Endothelial cell of umbilical vein (primary cell): Measurements from ENCODE around the gene GPR68. TPM values are rescaled to one million over a fixed set of nuclear protein-coding genes. Genes with fewer than 3 reads are reported as not detected.

Experiments
- BruUV-seq: library from RNA; stranded (reverse); fragments of 400-500 nt; replicated peaks from 2 replicates; lab custom pipeline; 2021; lab: Mats Ljungman, UMichigan
- CTCF ChIA-PET: fragments of 300-600, 350-600 bp; sonication (Branson Sonifier 250); formaldehyde crosslinking; loops from one replicate; lab custom pipeline; 2021; ENCODE audit warnings: antibody characterized with exemption, inconsistent platforms; lab: Charles Lee
- POLR2A ChIA-PET: fragments of 300-600, 350-600 bp; sonication (Branson Sonifier 250); formaldehyde crosslinking; loops from one replicate; lab custom pipeline; 2021; ENCODE audit warnings: antibody characterized with exemption, inconsistent platforms; lab: Charles Lee
- DNase-seq: peaks from one replicate; pipeline ENCODE4 v3.0.0-alpha.2; 2011; ENCODE audit warnings: low read depth, low spot score
- FAIRE-seq: peaks from 2 replicates; lab custom pipeline; 2011; peaks lifted over from hg19 to GRCh38; lab: Jason Lieb, UNC
- H2AFZ ChIP-seq: 2 replicates; pipeline ENCODE4 v1.6.0; 2012; ENCODE audit warnings: low read depth, low read length, control low read depth, inconsistent platforms
- H3K27ac ChIP-seq: 2 replicates; pipeline ENCODE4 v1.5.1; 2011; ENCODE audit warnings: low read depth, mild to moderate bottlenecking, control low read depth, low read length, moderate library complexity; ENCODE audit not compliant: insufficient read depth
- H3K27me3 ChIP-seq, 2 experiments: 2 replicates each; pipeline versions ENCODE4 v1.6.0 to v1.6.1; 2011; ENCODE audit warnings: low read length in 2 of 2, mixed read lengths in 1 of 2; ENCODE audit not compliant: control insufficient read depth in 2 of 2, insufficient read depth in 2 of 2
- H3K36me3 ChIP-seq, 2 experiments: 2 replicates in 1 of 2; 3 replicates in 1 of 2; pipeline ENCODE4 v1.5.1; 2011; ENCODE audit warnings: low read length in 2 of 2, mild to moderate bottlenecking in 1 of 2, moderate library complexity in 1 of 2; ENCODE audit not compliant: control insufficient read depth in 2 of 2, insufficient read depth in 2 of 2; ENCODE audit errors: extremely low read depth in 1 of 2
- H3K4me1 ChIP-seq: 3 replicates; pipeline ENCODE4 v1.5.1; 2011; ENCODE audit warnings: mild to moderate bottlenecking, low read length; ENCODE audit not compliant: control insufficient read depth, insufficient read depth; ENCODE audit errors: extremely low read depth
- H3K4me2 ChIP-seq: 2 replicates; pipeline ENCODE4 v1.6.1; 2011; ENCODE audit warnings: low read length, control low read depth, mixed read lengths; ENCODE audit not compliant: insufficient read depth
- H3K4me3 ChIP-seq, 3 experiments: fragments of 200-600 bp in 1 of 3; sonication (generic), shearing (Covaris generic) in 1 of 3; replicated peaks in 1 of 3; 2 replicates each; pipeline ENCODE4 v1.5.1; 2011 to 2016; ENCODE audit warnings: control low read depth in 3 of 3, low read length in 3 of 3, mild to moderate bottlenecking in 2 of 3, inconsistent platforms in 1 of 3, low read depth in 1 of 3, moderate library complexity in 1 of 3; ENCODE audit not compliant: insufficient read depth in 1 of 3
- H3K79me2 ChIP-seq: 2 replicates; pipeline ENCODE4 v1.6.0; 2012; ENCODE audit warnings: low read length, inconsistent platforms; ENCODE audit not compliant: control insufficient read depth, insufficient read depth
- H3K9ac ChIP-seq: replicated peaks from 2 replicates; pipeline ENCODE3; 2011; ENCODE audit warnings: low read length, control low read depth; ENCODE audit not compliant: insufficient read depth; ENCODE audit errors: extremely low read depth
- H3K9me1 ChIP-seq: replicated peaks from 3 replicates; pipeline ENCODE4 v1.6.0; 2011; ENCODE audit warnings: mild to moderate bottlenecking, low read length; ENCODE audit not compliant: control insufficient read depth, insufficient read depth; ENCODE audit errors: extremely low read depth
- H3K9me3 ChIP-seq: replicated peaks from 2 replicates; pipeline ENCODE4 v1.5.1; 2012; ENCODE audit warnings: low read length, inconsistent platforms; ENCODE audit not compliant: control insufficient read depth, insufficient read depth
- H4K20me1 ChIP-seq: replicated peaks from 2 replicates; pipeline ENCODE3; 2011; ENCODE audit warnings: mild to moderate bottlenecking, low read length; ENCODE audit not compliant: control insufficient read depth, insufficient read depth; ENCODE audit errors: extremely low read depth
- FOS ChIP-seq: IDR thresholded peaks from 2 replicates; pipeline ENCODE4 v1.6.1; 2011; ENCODE audit warnings: mild to moderate bottlenecking, low read length, moderate library complexity, borderline replicate concordance; ENCODE audit not compliant: insufficient read depth
- JUN ChIP-seq: IDR thresholded peaks from 2 replicates; pipeline ENCODE4 v1.6.1; 2011; ENCODE audit warnings: borderline replicate concordance, low read depth; ENCODE audit not compliant: insufficient read length, insufficient read depth
- POLR2AphosphoS5 ChIP-seq: IDR thresholded peaks from 2 replicates; pipeline ENCODE4 v1.6.1; 2012; ENCODE audit warnings: low read depth, mild to moderate bottlenecking, control low read depth, low read length, moderate library complexity; ENCODE audit not compliant: insufficient read depth
- dilution Hi-C: fragments of 300-500 bp; cut with MboI; formaldehyde crosslinking; loops from one replicate; pipeline ENCODE4 v1.15.0; 2019; ENCODE audit warnings: low sequenced_read_pairs; ENCODE audit not compliant: extremely low pct_ligation_motif_present
- intact Hi-C: fragments of 100-400 bp; cut with micrococcal nuclease; formaldehyde crosslinking; loops from one replicate; pipeline ENCODE4 v1.10.0; 2022
- polyA plus RNA-seq, 4 experiments: library from polyadenylated mRNA; depleted of rRNA in 3 of 4; stranded (reverse) in 3 of 4; unstranded in 1 of 4; fragments of >200 nt; gene quantifications; 2 replicates each; pipeline versions ENCODE4 v1.2.1 to v1.2.3, GENCODE V29; 2011 to 2012; ENCODE audit warnings: missing spikeins in 1 of 4
- total RNA-seq: library from RNA; stranded (reverse); gene quantifications from 2 replicates; pipeline ENCODE4 v1.2.3, GENCODE V29; 2021
- TF ChIP-seq, protein P1 (sequence below): IDR thresholded peaks from 2 replicates; pipeline ENCODE4 v1.6.1; 2011; ENCODE audit not compliant: insufficient read depth, insufficient read length
- TF ChIP-seq, protein P2 (sequence below), 2 donors: IDR thresholded peaks; 1 replicate in 1 of 2; 2 replicates in 1 of 2; pipeline ENCODE4 v1.5.1; 2011; ENCODE audit warnings: low read length in 2 of 2, mild to moderate bottlenecking in 2 of 2, moderate library complexity in 2 of 2, control low read depth in 1 of 2, inconsistent platforms in 1 of 2, low read depth in 1 of 2; ENCODE audit not compliant: insufficient read depth in 1 of 2; ENCODE audit errors: extremely low read depth in 1 of 2

The GPR68 gene
- total and polyA plus RNA-seq, 2 donors (not counting 3 experiments of a cell fraction or from before 2014, with no cell fraction given), result 0.24 to 0.36 TPM

DNA sequence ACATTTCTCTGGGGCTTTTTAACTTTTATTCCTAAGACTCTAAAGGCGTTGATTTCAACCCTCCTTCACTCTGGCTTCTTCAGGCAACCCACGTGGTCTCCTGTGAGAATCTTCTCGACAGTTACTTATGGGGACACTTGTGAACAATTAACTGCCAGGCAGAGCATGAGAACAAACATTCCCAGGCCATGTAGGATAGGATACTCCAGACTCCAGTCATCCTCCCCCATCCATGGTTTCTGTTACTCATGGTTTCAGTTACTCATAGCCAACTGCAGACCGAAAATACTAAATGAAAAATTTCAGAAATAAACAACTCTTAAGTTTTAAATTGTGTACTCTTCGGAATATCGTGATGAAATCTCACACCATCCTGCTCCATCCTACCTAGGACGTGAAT is 19.5 kb downstream of the GPR68 start:
- ChIA-PET POLR2A (no interaction called here), CTCF (no interaction called here)
- peaks cover 33% of the 10 kb centered on the region for H3K4me1 ChIP-seq
- no peaks in the 10 kb centered on the region for H3K9me3 ChIP-seq
- no peak overlapping the region for H3K9ac ChIP-seq
- no peaks in the 10 kb centered on the region for H3K36me3 ChIP-seq
- H3K4me2 ChIP-seq, result no peak overlapping the region
- BruUV-seq, result no TSS peak
- TF ChIP-seq POLR2AphosphoS5 (no peak), FOS (no peak), JUN (no peak)
- TF ChIP-seq, protein P1, sequence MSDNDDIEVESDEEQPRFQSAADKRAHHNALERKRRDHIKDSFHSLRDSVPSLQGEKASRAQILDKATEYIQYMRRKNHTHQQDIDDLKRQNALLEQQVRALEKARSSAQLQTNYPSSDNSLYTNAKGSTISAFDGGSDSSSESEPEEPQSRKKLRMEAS, result no peak
- TF ChIP-seq, protein P2, sequence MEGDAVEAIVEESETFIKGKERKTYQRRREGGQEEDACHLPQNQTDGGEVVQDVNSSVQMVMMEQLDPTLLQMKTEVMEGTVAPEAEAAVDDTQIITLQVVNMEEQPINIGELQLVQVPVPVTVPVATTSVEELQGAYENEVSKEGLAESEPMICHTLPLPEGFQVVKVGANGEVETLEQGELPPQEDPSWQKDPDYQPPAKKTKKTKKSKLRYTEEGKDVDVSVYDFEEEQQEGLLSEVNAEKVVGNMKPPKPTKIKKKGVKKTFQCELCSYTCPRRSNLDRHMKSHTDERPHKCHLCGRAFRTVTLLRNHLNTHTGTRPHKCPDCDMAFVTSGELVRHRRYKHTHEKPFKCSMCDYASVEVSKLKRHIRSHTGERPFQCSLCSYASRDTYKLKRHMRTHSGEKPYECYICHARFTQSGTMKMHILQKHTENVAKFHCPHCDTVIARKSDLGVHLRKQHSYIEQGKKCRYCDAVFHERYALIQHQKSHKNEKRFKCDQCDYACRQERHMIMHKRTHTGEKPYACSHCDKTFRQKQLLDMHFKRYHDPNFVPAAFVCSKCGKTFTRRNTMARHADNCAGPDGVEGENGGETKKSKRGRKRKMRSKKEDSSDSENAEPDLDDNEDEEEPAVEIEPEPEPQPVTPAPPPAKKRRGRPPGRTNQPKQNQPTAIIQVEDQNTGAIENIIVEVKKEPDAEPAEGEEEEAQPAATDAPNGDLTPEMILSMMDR (IDR thresholded peaks at IDR 0.05; ENCODE audit: extremely low read depth in 1 of 2, insufficient read depth in 1 of 2, low read depth in 1 of 2, low read length in 2 of 2), result no peak
- dilution Hi-C loops, result no loop called here
- DNase-seq, result no peak
- no peaks in the 10 kb centered on the region for H3K27me3 ChIP-seq
- H3K4me3 ChIP-seq, result no peak overlapping the region
- H3K27ac ChIP-seq, result no peak overlapping the region
- intact Hi-C loops, result no loop called here
- no peak overlapping the region for H2AFZ ChIP-seq
- FAIRE-seq, result no peak
- H4K20me1 ChIP-seq, result no peaks in the 10 kb centered on the region
- H3K9me1 ChIP-seq, result no peaks in the 10 kb centered on the region
- H3K79me2 ChIP-seq, result no peaks in the 10 kb centered on the region
